GM10266 (cell line): Measurements from ENCODE around the gene BSND.

Experiments
- DNase-seq: peaks from one replicate; pipeline ENCODE4 v3.0.0; 2012; ENCODE audit errors: extremely low spot score
- CTCF ChIP-seq: IDR thresholded peaks from 2 replicates; pipeline ENCODE4 v1.5.1; 2012; ENCODE audit warnings: mild to moderate bottlenecking, low read depth; ENCODE audit not compliant: control insufficient read depth, insufficient read depth; ENCODE audit errors: missing control alignments

The BSND gene

GRCh38 chr1:55038974-55039341 is 40.2 kb downstream of the BSND start:
- no peak for DNase-seq
- TF ChIP-seq CTCF = no peak

- DNase-seq = no peak
- TF ChIP-seq CTCF = no peak
Measured at GRCh38 chr1:55039342-55040082, 40.8 kb downstream of the BSND start, which contains the start of gene PCSK9. PCSK9 (plus strand) TSS chr1:55039548; CDS start chr1:55039838, 290 bp downstream.

- no peak for DNase-seq
- TF ChIP-seq CTCF = no peak
Measured at GRCh38 chr1:55040083-55040932, 41.6 kb downstream of the BSND start.

- TF ChIP-seq CTCF = no peak
- DNase-seq = no peak
Measured at GRCh38 chr1:55040933-55041494, 42.3 kb downstream of the BSND start.

GRCh38 chr1:55041613-55042012 is 42.9 kb downstream of the BSND start:
- no peak for DNase-seq
- TF ChIP-seq CTCF = no peak

- TF ChIP-seq CTCF = no peak
- no peak for DNase-seq
Measured at GRCh38 chr1:55043011-55043410, 44.3 kb downstream of the BSND start.
